ENCODE measurements around the gene ZSWIM4.

DNA sequence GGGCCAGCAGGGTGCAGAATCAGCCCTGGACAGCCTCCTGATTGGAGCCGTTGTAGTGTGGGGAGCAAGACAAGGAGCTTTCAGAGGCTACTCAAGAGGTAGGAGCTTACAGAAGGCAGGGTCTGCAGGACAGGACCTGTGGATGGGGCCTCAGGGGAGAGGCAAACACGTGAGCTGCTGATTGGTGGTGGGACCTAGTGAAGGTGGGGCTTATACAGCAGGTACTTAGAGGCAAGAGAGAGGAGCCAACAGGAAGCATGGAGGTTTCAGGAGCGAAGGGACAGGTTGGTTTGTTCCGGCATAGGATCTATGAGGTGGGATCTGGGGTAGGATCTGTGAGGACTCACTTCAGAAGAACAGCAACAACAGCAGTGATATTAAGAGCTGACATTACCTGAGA, 32.4 kb downstream of the ZSWIM4 start:
- TF ChIP-seq POLR2AphosphoS5 (IDR thresholded peaks at IDR 0.05) = no peak
- TF ChIP-seq, protein P1, sequence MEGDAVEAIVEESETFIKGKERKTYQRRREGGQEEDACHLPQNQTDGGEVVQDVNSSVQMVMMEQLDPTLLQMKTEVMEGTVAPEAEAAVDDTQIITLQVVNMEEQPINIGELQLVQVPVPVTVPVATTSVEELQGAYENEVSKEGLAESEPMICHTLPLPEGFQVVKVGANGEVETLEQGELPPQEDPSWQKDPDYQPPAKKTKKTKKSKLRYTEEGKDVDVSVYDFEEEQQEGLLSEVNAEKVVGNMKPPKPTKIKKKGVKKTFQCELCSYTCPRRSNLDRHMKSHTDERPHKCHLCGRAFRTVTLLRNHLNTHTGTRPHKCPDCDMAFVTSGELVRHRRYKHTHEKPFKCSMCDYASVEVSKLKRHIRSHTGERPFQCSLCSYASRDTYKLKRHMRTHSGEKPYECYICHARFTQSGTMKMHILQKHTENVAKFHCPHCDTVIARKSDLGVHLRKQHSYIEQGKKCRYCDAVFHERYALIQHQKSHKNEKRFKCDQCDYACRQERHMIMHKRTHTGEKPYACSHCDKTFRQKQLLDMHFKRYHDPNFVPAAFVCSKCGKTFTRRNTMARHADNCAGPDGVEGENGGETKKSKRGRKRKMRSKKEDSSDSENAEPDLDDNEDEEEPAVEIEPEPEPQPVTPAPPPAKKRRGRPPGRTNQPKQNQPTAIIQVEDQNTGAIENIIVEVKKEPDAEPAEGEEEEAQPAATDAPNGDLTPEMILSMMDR (IDR thresholded peaks at IDR 0.05) = no peak

Data from prostate gland (tissue), 2 donors.